NCI-H524 treated with DMSO at 0.1 percent for 48 hours (cell line): Measurements from ENCODE around the gene CDC20.
"Not testable (repeated sequence)": the region's sequence is repeated elsewhere in the genome, so short reads cannot be mapped to it uniquely, and the experiment has no call there.

Experiments
- DNase-seq: peaks from one replicate; lab custom pipeline; 2025; lab: John Stamatoyannopoulos, UW

Gene CDC20

DNA sequence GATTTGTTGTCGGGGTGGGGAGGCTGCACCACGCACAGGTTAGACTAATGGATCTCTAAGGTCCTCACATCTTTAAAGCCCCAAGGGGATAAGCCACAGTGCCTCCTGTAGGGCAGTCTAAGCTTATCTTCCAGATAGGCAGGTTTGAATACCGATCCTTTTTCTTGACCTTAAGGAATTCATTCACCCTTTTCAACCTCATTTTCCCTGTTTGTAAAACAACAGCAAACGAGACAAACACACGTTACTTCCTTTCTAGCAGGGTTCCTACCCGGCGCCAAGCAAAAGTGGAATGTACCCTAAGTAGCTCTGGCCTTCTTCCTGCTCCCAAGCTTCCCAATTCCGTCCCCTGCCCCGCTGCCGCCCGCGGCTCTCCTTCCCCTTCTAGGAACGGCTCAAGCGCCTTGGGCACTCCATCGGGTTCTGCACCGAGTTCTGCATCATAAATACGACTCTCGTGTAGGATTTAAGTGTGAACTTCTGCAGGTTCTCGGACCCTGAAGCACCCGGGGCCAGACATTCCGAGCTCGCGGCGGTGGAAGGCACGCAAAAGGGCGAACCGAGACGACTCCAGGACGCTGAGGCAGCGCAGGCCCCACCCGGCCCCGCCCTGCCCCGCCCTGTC lies 548 bp upstream of the CDC20 start:
- DNase-seq = no peak

DNA sequence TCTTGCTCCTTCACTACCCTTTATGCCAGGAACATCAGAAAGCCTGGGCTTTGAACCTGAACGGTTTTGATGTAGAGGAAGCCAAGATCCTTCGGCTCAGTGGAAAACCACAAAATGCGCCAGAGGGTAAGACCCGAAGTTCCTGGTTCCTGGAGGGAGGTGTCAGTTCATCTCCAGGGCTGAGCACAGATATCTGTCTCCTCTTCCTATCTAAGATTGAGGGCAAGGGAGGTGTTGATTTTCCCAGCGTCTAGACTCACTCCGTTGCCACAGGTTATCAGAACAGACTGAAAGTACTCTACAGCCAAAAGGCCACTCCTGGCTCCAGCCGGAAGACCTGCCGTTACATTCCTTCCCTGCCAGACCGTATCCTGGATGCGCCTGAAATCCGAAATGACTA lies 915 bp downstream of the CDC20 start:
- DNase-seq = no peak

DNA sequence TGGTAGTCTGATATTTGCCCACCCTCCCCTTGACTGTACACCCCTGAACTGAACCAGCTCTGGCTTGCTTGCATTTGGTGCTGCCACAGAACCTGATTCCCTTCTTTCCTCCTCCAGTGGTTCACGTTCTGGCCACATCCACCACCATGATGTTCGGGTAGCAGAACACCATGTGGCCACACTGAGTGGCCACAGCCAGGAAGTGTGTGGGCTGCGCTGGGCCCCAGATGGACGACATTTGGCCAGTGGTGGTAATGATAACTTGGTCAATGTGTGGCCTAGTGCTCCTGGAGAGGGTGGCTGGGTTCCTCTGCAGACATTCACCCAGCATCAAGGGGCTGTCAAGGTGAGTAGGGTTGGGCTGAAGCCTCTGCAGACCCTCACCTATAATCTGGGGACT lies 1.8 kb downstream of the CDC20 start:
- DNase-seq = no peak

DNA sequence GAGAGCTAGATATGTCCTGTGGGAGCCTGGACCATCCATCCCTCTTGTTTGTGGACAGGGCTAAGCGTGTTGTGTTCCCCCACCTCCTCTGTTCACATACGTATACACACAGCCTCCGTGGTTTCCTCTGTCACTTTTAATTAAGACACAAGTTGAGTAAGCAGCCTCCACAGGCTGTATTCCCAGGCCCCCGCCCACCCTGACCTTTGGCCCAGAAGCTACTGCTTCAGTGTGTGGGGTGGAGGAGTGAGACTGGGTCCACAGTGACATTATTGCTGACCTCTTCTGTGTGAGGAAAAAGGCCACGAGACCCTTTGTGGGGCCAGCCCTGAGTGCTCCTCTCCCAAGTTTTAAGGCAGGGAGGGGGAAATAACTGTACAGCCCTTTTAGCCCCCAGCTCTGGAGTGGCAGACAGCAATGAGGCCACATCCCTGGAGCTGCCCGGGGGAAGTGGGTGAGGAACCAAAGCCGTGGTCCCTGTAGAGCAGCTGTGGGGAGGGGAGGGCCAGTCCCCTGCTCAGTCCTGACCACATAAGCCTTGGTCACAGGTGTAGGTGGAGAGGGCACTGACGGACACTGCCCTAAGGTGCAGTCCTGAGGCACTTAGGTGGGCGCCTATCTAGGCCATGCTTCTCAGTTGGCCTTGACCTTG lies 4.6 kb downstream of the CDC20 start:
- DNase-seq = no peak

DNA sequence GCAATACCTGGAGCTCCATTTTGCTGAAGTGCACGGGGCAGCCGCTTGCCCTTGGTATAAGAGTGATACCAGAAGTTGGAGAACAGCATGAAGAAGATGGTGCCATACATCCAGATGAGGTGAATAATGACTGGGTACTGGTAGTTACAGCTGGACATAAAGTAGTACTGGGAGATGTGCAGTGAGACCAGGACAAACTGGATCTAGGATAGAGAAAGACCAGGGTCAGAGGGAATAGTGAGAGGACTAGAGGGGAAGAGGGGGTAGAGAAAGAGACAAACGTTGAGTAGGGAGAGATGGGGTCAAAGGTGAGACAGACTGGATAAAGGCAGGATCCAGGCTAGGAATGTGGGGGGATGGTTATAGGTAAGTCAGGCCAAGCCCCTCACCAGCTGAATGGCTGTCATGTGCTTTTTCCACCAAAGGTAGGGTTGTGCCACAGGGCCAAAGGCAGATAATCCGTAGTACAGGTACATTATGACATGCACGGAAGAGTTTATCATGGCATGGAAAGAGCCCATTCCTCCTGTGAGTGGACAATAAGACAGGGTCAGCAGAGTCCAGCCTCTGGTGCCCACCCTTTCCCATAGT lies 5.2 kb downstream of the CDC20 start:
- no peak for DNase-seq

DNA sequence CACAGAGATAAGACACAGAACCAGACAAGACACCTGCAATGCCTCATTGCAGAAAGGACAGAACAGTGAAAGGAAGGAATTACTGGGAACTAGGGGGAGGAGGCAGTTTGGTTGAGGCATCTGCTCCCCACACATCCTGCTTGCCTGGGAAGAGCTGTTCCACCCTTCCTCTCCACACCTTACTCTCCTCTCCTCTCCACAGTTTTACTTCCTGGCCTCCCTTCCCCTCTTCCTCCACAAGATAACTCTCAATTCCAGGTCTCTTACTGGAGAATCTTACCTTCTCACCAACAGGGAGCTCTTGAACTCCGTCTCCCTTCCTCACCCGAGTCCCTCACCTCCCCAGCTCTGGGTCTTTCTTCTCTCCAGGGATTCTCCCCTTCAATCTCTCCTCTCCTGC lies 6.9 kb downstream of the CDC20 start:
- DNase-seq = no peak

DNA sequence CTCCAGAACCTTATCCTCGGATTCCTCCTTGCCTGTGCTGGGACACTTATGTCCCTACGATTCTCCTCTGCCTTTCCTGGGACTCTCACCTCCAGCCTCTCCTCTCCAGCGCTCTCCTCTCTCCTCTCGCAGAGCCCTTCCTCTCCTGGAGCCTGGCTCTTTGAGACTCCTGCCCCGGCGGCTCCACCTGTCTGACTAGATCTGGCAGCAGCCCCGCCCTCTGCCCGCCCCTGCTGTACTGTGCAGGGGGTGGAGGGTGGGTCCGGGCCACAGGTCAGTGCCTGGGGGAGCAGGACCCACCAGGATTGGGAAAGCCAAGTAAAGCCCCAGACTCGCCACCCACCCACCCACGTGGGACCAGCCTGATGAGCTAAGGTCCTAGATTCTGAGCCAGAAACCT lies 7.4 kb downstream of the CDC20 start:
- DNase-seq = no peak

DNA sequence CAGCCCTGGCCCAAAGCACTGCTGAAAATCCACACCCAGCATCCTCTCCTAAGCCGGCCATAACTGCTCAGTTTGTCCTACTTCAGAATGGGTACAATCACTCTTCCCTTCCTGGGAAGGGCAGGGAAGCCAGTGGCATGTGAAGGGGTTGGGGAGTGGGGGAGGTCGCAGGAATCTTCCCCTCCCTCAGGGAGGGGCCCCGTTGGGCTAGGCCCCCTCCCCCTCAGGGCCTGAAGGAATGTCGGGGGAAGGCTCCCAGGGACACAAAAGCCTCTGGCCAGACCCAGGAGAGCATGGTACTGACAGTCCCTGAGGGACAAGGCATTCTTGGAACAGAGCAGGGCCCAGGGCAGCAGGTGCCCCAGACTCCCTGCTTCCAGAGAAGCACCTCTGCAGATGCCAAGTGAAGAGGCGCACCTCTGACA lies 7.8 kb downstream of the CDC20 start:
- no peak for DNase-seq

DNA sequence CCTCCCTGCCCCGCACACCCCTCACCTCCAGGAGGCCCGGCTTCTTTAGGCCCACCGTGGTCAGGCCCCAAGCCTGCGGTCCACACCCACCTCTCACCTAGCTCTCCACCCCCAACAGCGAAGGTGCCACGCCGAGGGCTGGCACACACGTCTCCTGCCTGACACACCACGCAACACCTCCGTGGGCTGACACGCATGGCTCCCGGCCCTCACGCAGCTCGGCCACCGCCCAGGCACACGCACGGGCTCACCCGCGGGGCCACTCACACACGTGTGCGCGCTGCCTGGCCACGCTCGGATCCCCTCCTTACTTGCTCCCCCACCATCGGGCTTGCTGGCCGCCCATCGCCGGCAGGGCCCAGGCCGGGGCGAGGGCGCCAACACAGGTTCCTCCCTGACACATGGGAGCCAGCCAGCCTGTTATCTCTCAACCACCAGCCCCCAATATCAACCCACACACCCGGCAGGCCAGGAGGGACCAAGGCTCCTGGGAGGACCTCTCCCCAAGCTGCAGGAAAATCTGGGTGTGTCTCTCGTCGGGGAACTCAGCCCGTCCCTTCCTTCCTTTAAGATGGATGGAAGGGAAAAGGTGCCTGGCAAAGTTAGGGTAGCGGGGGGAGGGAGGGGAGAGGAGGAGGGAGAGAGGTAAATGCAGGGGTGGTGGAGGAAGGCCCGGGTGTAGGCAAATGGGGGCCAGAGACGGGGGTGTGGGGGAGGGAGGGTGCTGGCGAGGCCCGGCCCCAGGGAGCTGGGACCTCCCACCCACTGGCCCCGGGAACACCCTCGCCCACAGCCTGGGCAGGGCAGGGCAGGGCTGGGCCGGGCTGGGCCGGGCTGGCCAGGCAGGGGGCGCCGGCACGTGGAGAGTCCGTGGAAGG lies 8.5 kb downstream of the CDC20 start:
- no peak for DNase-seq

DNA sequence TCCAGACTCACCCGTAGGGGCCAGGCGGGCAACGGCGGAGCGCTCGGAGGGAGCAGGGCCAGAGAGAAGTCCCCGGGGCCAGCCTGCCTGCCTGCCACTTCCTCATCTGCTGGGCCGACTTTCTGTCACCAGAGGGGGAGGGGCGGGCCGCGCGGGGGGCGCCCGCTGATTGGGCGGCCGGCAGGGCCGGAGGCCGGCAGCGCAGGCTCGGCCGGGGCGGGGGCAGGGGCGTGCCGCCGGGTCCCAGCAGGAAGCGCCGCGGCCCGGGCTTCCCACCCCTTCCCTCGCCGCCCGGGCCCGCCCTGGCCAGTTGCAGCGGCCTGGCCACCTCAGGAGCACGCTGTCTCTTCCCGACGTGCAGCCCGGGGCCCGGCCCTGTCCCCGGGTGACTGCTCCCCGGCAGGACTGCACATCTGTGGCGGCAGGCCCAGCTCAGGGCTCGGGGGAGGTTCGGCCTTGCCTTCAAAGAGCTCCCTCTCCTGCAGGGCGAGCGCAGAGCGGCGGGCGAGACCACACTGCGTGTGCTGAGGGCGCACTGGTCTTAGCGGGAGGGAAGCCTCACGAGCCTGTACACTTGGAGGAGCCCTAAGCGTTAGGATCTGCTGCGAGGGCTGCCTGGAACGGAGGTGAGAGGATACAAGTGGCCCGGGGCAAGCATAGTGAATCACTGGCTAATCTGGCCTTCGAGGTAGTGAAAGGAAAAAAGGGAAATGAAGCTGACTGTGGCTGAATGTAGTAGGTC lies 9.3 kb downstream of the CDC20 start, which contains the start of gene ELOVL1:
TSS of gene ELOVL1 (minus strand) at position 108 of the 742 bp plus-strand sequence. CDS start 2,402 bp downstream, outside the sequence.
- peak; percentile 38 for DNase-seq

DNA sequence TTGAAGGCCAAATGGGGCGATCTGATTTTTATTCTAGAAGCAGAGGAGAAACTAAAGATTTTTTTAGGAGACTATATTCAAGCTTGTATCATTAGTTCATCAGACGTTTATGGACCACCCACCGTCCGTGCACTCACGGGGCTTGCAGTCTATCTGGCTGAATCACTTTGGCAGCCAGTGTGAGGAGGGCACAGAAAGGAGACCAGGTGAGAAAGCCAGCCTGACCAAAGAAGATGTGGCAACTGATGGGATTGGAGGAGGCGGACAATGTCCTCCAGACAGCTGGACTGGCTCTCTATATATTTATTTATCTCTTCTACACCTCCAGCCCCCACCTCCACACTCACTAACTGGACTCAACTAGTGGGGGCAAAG lies 9.9 kb downstream of the CDC20 start:
- DNase-seq = no peak

DNA sequence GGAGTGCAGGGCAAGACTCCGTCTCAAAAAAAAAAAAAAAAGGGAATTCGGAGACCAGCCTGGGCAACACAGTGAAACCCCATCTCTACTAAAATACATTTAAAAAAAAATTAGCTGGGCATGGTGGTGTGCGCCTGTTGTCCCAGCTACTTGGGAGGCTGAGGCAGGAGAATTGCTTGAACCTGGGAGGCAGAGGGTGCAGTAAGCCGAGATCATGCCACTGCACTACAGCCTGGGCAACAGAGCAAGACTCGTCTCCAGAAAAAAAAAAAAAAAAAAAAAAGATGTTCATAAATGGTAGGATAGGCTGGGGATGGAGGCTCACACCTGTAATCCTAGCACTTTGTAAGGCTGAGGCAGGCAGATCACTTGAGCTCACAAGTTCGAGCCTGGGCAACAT lies 11.0 kb downstream of the CDC20 start:
- not testable (repeated sequence) for DNase-seq

DNA sequence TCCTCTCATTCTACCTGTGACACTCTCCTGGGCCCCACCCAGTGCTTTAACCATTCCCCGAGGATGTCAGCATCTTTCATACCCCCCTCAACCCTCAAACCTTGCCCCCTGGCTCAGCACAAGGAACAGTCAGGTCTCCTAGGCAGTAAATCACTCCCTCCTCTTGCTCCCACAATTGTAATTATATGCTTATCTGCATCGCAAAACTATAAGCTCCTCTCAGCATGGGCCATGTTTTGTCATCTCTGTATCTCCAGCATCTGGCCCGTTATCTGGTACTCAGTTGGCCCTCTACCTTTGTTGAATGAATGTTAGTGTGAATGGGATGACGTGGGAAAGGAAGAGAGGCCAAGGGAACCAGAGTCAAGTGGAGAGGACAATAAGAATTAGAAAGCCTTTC lies 11.8 kb downstream of the CDC20 start:
- no peak for DNase-seq

DNA sequence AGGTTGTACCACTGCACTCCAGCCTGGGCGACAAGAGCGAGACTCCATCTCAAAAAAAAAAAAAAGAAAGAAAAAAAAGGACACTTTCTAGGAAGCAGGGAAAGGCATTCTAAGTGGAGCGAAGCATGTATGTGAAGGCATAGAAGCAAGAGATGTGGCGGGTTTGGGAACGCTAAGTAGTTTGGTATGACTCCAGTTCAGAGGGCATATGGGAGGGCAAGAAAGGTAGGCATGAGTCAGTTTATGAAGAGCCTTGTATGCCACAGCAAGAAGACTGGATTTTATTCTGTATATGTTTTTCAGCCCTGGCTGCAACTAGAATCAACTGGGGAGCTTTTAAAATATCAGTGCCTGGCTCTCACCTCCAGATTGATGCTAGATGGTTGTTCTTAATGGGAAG lies 13.4 kb downstream of the CDC20 start:
- no peak for DNase-seq

DNA sequence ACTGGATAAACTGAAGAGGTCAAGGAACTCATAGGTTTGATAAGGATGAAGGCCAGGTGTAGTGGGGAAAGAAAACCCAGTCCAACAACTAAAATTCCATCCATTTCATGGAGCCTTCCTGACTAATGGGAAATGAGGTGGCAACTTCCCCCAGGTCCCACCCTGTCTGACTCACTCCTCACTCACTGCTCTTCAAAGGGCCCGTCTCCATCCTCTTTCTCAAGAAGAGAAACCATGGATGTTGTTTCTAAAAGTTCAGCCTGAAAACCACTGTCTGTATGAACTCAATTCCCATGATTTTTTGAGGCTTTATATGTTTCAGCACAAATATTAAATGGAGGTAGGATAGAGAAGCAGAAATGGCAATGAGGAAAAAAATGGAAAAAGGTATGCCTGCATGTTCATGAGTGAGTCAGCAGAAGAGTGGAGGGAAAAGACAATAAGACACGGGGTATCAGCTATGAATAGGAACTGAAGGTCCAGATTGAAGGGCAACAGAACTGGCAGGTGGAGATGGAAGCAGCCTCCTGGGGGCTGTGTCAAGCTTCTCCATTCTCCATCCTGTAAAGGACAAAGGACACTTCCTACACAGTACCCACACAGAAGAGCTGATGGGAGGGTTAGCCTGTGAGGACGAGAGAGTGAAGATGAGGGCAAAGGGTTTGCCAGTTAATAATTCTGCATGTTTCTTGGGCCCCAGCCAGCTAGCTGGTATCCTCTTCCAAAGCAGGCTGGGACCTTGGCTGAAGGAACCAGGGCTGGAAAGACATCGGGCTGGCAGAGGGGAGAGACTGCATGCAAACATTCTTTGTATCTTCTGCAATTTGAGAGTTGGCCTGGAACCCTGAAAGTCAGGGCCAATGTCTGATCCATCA lies 14.5 kb downstream of the CDC20 start:
- no peak for DNase-seq

DNA sequence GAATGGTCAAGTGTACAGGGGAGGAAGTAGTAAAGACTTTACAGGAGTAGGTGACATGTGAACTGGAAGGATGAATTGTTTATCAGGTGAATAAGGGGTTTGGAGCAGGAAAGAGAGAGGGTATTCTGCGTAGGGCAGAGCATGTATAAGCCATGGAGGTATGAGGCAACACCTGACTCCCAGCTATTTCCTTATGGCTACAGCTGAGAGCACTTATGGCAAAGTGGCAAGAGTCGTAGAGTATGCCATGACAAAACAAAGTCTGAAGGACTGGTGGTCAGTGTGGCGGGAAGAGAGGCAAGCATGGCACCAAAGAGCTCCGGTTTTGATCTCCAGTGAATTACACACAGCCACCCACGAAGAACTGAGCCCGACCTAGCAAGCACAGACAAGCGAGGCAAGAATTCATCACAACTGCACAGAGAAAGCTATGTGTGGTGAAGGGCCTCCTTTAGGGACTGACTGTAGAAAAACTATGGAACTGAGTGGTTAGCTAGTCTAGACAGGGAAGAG lies 18.0 kb downstream of the CDC20 start:
- no peak for DNase-seq

DNA sequence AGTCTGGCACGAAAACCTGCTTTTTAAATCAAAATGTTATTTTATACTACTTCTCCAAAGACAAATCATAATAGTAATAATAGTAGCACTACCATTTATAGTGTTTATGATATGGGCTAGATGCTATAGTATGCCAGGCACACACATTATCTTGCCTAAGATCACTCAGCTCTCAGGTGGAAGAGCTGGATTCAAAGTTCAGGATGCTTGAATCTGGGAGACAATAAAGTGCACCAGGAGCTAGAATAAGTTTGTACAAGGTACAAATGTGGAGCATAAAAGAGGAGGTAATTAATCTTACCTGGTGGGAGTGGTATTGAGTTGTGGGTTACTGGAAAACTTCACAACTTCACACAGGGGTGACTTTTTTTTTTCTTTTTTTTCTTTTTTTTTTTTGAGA lies 19.1 kb downstream of the CDC20 start:
- no peak for DNase-seq

DNA sequence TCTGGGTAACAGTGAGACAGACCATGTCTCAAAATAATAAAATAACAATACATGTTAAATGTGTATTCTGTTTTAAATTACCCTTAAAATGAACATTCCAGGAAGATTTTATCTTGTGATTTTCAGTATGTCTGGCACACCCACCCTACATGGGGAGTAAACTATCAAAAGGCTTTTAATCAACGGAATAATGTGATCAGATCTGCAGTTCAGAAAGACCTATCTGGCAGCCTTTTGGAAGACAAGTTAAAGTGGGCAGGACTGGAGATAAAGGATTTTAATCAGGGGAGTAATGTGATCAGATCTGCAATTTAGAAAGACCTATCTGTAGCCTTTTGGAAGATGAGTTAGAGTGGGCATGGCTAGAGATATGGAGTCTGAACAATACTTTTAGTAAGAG lies 20.7 kb downstream of the CDC20 start:
- no peak for DNase-seq

DNA sequence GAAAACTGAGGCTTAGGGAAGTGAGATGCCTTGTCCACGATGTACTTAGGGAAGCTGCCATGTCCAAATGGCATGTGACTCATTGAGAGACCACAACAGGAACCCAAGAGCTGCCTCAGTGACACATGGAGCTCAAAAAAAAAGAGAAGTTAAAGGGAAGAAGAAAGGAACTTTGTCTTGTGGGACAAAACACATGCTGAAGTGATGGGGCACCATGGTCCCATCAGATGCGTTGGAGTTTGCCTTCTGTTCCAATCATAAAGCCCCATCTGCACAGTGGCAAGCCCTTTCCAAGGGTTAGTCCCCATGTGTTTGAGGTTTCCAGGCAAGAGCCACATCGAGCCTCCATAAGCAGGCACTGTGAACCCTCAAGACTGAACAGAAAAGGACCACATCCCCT lies 22.8 kb downstream of the CDC20 start:
- DNase-seq = no peak

DNA sequence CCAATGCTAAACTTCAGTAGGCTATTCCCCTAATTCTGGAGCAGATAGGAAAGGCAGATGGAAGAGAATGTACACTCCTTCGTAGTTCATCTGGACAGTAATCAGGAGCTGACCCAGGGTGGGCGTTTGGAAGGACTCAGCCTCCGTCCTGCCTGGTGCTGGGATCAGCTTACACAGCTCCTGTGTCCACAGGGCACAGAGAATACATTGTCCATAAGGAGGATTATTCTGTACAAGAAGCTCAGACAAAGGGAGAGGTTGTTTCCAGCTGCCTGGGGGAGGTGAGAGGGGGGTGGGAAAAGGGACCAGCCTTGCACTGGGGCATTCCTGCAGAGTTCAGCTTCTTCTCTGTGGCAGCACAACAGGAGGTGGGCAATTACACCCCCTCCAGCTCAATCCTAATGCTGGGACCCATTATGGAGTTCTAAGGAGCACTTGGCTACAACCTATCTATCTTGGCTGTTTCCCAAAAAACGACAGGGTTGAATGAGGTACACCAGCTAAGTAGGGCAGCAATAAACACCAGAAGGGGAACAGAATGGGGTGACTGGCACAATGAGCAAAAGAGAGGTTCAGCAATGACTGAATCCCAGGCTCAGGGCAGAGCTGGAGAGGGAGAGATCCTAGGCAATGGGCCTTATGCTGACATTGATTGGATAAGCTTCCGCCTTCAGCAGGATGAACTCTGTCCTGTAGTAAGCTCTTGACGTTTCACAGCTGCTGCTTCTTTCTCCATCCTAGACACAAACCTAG lies 23.4 kb downstream of the CDC20 start:
- DNase-seq = no peak
